ENCODE results near the gene SRGAP1.

GRCh38 chr12:63909746-63910145 is 65.2 kb downstream of the SRGAP1 start:
- no peak for TF ChIP-seq EZH2 (IDR thresholded peaks at IDR 0.05)
- TF ChIP-seq EZH2phosphoT487 (IDR thresholded peaks at IDR 0.05), result no peak
